ENCODE measurements around the gene OPCML.

Gene OPCML

DNA sequence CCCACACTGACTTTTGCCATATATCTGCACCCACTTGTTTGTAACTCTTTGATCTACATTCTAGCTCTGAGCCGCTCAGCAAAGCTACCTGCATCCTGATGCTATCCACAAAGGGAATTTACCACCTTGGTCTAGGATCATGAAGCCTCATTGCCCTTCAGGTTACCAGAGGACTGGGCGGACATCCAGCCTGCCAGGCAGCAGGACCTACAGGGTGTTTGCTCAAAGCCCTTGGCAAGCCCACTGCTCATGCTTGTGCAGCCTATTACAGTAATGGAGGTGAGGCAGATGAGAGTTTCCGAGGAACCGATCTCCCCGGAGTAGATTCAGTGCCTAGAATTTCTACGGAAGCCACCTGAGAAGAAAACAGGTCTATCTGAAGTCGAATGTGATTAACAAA, 417.2 kb downstream of the OPCML start:
- no peak for DNase-seq

DNA sequence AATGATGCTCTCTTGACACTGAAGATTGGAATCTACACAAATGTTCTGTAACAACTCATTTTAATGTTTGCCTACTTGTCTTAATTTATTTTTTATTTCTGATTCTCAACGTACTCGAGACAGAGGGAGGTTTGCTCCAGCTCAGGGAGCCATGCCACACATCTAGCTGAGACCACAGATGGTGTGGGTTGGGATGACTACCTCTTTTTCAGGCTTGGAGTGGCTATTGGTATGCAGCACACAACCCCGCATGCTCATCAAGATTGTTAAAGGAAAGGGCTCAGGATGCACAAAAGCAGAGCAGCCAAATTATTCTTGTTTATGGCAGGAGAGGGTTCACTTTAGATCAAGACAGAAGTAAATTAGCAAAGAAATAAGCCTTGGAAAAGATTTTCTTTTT, 424.5 kb downstream of the OPCML start:
- no peak for DNase-seq

DNA sequence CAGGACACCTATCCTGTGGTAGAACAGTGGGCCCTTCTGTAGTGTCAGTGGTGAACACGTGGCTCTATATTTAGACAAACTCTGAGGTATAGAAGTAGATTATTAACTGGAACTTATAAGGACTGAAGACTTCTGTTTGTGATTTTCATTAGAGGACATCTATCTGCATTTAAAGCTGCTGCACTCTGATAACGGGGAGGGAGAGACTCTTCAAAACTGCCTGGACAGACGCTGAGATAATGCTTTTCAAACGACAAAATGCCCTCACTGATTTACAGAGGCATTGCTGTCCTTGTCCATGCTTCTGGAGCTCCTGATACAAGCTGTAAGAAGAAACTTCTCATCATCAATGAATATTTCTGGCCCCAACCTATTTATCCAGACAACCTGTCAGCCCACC, 425.2 kb downstream of the OPCML start:
- no peak for DNase-seq

DNA sequence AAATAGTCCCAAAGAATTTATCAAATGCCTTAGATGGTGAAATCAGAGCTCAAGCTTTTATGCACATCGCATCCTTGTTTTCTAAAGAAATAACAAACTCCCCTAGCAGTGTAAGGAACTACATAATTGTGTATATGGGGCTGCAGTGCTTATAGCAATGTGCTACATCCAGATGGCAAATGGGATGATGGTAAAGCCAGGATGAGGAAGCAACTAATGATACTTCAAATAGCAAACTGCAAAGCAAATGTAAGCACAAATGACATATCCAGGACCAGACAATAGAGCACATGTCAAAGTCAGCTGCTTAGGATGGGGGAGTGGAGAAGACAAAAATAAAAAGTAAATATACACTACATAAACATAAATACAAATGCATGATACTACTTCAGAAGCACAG, 425.9 kb downstream of the OPCML start:
- no peak for DNase-seq

DNA sequence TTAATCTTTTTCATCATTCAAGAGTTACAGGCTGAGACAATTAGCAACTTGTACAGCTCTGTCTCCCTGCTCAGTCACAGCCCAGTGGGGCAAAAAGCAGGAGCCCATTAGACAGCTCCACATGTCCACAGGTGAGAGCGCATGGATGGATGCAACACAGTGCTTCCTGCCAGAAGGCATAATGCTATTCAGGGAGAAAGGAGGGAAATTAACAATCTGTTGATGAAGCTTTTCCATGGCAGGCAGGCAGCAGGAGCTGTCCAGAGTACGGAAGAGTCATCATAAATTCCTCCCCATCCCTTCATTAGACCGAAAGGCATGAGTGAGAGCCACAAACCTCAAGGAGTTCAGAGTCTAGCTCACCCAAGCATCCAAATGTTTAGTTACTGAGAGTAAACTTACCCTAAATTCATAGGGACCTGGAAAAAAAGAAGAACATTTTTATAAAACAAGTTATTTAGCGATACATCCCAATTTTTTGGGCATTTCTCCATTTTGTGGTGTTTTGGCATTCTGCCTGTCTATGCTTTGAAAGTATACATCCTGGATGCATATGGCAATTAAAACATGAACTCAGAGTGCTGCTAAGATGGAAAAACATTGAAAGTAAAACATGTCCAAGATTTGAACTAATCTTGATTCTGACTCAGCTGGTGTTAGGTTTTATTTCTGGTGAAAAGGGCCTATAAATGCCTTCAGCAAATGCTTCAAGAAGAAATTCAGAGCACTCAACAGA, 428.1 kb downstream of the OPCML start:
- DNase-seq = no peak

DNA sequence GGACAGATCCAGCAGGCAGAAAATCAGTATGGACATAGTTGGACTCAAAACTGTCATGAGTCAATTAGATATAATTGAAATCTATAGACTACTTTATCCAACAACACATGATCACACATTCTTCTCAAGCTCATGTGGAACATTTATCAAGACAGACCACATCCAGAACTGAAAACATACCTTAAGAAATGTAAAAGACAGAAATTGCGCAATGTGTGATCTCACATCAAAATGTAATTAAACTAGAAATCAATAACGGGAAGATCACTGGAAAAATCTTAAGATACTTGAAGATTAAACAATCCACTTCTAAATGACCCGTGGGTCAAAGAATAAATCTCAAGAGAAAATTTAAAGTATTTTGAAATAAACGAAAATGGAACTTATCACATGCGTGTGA, 435.3 kb downstream of the OPCML start:
- DNase-seq = no peak

DNA sequence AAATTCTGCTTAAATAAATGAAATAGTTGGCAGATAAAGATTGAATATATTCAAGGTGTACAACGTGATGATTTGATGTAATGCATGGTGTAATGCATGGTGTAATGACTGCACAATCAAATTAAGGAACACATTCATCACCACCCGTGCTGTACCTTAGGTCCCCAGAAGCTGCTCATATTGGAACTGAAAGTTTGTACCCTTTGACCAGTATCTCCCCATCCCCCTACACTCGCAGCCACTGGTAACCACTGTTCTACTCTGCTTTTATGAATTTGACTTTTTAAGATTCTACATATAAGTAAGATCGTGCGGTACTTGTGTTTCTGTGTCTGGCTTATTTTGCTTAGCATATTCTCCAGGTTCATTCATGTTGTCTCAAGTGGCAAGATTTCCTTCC, 445.8 kb downstream of the OPCML start:
- no peak for DNase-seq

DNA sequence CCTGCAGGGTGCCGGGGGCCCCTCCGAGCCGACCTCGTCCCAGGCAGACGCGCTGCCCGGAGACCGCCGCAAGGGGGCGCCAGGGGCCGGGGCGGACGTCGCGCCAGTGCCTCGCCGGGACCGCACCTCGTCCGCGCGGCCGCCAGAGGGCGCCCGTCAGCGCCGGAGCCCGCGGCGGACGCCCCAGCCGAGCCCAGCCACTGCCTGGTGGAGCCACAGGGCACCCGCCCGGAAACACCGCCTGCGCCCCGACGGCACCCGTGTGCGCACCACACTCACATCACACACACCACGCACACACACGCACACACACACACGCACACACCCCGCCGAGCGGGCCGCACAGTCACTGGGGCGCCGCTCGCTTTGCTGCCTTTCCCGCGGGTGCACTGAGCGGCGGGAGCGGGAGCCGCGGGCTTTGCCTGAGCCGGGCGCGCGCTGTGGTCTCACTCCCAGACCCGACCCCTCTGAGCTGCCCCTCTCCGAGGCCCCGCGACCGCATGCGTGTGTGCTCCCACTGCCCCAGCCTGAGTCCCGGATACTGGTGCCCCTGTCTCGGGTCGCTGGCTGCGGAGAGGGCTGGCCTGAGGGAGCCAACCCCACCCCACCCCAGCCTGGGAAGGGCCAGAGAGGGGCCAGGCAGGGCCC, 449.3 kb downstream of the OPCML start:
- DNase-seq = peak; percentile 87

DNA sequence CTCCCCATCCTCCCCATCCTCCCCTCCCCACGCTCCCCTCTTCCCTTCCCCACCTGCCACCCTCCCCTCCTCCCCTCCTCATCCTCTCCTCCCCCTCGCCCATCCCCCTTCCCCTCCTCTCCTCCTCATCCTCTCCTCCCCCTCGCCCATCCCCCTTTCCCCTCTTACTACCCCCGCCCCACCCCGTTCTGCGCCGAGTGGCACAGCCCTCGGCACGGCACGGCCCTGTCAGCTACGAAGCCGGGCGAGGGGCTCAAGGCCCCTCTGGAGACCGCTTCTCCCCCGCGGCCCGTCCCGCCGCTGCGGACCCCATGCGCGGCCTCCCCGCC, 449.9 kb downstream of the OPCML start:
- DNase-seq = no peak

DNA sequence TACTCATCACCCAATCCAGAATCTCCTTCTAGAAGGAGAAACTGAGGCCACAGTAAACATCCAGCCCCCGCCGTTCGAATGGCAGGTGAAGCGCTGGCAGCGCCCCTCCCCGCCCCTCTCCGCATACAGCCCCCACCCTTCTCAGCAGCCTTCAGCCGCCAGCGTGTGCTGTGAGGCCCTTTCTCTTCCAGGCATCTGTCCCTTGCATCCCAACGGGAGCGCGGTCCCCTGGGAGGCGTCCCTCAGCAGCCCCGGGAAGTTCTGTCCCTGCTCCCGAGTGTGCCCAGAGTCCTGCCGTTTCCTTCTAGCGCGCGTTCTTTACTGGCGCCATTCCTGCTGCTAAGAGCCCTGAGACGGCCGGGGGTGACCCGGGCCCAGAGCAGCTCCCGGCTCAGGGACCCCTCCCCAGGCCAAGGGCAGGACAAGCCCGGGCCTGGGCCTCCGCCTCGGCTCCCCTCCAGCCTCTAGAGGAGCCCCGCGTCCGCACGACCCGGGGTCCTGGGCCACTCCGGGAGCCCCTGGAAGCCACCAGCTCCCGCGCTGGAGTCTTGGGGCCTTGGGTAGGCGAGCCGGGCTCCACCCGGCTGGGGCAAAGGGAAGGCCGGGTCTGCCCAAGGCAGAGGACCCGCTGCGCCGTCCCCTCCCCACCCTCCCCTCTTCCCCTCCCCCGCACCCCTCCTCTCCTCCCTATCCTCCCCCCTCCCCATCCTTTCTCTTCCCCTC, 450.4 kb downstream of the OPCML start:
- no peak for DNase-seq

DNA sequence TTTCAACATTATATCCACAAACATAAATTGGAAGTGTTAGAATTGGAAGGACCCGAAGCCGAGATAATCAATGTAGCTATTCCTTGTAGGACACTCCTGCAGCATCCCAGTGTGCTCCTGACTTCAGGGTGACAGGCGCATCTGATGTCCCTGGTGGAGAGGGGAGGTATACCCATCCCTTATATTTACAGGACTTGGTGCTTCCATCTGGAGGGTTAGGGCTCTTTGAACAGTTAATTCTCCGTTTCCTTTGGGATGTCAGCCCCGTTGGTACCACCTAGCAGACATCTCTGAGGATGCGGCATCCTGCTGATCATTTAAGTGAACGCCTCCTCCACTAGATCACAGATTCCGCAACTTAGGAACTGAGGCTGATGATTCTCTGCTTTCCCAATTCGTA, 451.3 kb downstream of the OPCML start:
- no peak for DNase-seq

DNA sequence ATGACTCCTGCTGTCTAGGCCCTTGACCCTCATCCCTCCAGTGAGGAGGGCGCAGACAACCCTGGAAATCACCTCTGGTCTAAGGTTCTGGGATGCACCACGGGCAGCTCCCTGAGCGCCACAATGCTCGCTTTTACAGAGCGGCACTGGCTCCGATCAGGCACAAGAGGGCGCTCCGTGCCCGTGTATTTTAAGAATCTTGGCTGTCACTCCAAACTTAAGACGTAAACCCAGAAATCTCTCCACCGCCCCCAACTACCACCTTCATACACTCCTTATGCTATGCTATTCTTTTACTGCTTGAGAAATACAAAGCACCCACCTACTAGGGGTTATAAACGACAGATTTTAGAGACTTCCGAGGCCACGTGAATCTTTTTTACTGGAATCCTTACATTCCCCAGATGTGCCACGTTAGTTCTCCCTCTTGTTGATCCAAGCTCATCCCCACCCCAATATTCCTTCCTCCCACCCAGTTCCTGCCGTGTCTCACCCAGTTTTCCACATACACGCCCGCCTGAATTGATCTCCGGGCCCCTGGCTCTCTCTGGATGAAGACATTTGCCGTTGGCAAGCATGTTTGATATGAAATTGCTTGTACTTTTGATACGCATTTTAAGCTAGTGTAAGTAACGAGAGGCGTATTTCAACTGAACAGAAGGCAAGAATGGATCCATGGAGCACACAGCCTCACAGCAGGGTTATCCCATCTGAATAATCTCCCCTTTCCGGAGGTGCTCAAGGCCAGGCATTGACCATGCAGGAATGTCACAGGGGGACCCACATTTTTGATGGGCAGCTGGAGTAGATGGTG, 453.5 kb downstream of the OPCML start:
- DNase-seq = peak; percentile 67

DNA sequence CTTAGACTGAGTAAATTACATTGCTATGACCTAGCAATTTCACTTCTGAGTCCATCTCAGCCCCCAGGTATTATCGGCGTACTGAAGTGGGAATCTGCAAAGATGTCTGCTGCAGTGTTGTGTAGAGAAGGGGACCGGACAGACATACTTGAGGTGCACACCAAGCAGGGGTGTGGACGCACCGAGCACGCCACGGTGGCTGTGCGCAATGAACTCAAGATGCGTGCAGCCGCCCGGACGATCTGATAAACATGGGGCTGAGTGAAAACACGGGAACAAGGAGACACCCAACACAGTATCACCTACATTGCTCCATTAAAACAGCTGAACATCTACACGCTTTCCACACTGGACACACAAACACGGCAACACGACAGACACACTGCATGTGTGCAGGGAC, 454.3 kb downstream of the OPCML start:
- DNase-seq = no peak

DNA sequence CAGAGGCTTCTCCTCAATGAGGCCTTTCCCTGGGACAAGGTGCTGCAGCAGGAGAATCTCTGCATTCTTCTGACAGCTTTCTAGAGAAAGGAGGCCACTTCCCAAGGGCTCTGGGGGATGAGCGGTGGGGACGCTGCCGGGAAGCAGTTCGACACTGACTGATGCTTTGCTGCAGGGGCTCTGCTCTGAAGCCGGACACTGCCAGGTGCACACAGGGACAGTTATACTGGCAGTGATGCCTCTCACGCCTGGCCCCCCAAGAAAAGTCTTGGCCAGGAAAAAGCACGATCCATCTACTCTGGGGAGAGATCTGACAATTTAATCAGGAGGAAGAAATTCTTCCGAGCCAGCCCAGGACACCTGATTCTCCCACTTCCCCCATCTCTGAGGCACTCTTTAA, 456.9 kb downstream of the OPCML start:
- DNase-seq = no peak

DNA sequence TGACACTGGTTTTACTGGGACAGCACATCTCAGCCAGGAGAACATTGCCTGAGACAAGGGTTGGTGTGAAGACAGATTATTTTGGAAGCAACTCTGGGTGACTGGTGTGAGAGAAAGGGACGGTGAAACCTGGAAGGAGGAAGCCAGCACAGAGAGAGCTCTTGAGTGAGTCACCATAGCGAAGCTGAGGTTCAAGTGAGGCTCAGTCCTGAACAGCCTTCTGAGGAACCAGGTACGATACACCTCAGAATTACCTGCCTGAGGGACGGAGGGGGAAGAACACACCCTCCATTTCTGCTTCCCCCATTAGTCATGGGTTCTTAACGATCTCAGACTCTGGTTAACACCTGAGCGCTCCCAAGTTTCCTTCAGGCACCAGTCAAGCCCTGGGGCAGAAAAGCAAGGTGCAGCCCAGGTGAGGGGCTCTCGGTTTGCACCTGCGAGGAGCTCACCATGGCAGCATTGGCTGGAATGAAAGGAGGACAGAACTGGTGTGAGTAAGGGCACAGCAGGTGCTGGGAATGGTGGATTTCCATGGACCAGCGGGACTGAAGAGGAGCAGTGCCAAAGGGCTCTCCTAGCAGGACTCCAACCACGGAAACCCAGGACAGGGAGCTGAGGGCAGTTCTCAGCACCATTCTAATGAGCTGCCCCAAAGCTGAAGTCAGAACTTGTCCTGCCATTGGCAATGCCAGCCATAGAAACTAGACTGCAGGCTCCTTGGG, 459.3 kb downstream of the OPCML start:
- no peak for DNase-seq

DNA sequence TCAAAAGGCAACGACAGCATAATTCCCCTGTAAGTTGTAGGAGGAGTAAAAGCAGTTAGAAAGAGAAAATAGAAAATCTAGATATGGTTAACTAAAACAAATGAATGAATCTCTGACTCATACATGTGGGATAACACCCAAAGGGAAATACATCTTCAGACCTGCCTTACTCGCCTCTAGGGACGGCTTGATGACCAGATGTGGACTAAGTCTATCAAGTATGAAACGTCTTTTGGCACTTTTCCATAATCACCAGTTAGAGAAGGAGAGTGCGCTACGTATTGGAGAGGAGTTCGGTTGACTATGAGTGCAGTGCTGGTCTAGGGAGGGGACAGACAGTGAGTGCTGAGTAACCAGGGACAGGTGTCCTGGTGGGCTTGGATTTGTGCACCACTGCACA, 459.9 kb downstream of the OPCML start:
- no peak for DNase-seq

DNA sequence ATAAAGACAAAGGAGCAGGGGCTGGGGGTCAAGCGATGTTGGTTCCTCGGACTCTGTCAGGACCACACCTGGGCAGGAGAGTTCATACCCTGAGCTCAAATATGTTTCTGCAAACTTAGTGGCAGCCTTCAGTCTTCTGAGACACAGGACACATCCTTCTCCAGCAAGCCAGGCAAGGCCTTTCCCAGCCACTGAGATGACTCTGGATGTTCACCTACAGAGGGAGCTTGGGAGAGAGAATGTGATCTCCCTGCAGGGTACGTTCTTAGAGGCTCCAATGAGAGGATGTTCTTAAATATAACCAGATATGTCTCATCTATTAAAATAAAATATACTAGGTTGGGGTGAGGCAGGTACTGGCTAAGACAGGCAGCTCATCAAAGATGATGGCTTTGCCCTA, 461.5 kb downstream of the OPCML start:
- no peak for DNase-seq

DNA sequence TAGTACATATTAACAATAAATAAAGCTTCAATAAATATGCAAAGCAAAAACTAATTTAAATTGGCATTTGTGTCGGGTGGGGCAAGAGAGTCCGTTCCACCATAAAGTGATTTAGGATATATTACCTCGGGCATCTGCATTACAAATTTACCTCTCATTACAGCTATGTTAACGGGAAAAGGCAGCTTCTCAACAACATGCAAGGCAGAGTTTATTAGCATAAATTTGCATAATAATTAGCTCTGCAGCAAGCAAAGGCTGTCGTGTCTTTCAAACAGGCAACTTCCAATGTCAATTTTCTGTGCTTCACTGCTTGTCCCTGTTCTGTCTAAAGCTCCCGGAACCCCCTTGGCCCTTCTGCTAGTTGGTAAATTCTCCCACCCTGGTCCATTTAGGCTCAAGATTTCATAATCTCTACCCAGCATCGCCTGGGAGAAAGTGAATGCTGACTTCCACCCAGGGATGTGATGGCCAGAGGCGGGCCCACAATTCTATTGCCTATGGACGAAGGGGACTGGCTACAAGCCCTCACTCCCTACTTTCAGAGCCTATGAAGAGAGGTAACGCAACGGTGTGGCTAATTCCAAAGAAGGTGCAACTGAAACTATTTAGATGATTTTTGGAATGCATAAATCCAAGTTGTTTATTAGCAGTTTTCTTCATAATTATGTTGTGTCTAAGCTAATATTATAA, 462.1 kb downstream of the OPCML start:
- DNase-seq = no peak

DNA sequence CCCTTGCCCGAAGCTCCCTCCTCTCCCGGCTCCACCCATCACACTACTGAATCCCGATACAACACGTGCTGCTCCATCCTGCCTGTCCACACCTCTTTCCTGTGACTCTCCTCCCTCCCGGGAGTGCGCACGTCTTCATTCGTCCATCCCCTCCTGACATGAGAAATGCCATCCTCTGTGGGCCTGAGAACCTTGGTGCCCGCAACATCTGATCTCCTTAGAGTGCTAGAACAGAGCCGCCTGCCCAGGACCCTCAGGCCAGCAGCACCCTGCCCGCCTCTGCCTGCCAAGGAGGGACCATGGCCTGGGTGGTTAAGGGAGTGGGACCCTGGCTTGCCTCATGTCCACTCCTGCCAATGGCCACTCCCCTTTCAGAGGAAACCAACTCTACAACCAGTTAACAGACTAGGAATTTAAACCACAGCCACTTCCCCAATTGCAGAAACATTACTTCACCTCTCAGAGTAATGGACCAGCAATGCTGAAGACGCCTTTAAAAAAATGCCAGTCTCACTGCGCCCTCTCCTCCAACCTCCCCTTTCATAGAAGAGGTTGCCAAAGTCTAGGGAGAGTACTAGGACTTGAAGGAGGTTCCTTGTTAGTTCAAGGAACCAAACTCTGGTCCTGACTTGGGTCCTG, 466.3 kb downstream of the OPCML start:
- peak; percentile 6 for DNase-seq

DNA sequence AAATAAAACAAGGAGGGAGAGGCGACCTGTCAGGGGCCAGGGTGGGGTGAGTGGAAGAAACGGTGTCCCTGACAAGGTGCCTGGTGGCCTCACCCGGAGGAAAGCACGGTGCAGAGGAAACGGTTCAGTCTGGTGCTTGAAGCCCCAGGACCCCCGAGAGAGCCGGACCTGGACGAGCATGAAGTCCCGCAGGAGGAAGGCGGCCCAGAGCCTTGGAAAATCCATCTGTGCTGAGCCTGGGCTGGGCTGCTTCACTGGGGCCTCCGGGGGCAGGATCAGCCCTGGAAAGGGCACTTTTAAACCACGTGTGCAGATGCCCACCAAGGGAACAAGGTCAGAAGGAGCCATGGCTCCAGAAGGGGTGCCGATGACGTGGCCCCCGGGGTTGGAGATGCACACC, 467.3 kb downstream of the OPCML start:
- no peak for DNase-seq

DNA sequence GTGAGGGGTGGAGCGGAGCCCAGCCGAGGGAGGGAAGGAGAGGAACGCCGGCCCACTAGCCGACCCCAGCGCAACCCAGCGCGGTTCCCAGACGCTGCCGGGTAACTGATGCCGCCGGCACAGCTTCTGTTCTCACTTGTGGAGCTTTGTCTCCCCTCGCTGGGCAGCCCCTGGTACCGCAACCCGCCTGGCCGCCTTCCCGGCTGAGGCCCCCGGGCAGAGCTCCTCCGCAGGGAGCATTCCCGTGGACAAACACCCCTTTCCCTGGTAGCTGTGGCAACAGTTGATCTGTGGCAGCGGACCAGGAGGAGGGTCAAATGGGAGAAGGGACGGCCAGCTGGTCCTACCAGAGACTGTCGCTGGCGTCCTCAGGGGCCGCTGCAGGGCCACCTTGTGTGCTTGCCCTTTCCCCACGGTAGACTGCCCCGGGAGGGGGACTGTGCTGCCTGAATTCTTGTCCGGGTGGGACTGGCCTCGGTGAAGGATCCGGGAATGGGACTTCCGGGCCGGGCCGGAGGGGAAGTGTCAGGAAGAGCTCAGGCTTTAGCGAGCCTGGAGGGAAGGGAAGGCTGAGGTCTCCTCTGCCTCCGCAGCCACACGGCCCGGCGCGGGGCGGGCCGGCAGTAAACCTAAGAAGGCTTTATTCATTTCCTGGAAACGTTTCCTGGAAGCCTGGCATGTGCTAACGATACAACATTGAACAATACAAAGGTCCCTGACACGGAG, 468.0 kb downstream of the OPCML start:
- DNase-seq = peak; percentile 64

All from OCI-M1 (cell line).